Heart left ventricle (tissue), 13 donors: ENCODE measurements around the gene IMMP2L.

ENCODE experiments used
- POLR2A ChIP-seq, 2 donors: fragments of 450-650 bp; IDR thresholded peaks; one replicate each; pipeline ENCODE4 v1.6.1; 2017; ENCODE audit warnings: antibody characterized with exemption in 2 of 2, mild to moderate bottlenecking in 2 of 2, moderate library complexity in 2 of 2
- TF ChIP-seq, protein P1 (sequence below), 12 donors: fragments of 200-600 bp; sonication (generic) in 4 of 12; IDR thresholded peaks; one replicate each; pipeline versions ENCODE4 v1.5.0 to v1.8.0; 2018 to 2022; ENCODE audit warnings: antibody characterized with exemption in 12 of 12, mild to moderate bottlenecking in 5 of 12
- donor health status: ischemic (EF 13 %, LVEDD 7.1; RV severe dilation, severe dysfunction).
- donor health status: DM: no; HTN: yes; CAD: no.
- donor health status: DM: no; HTN: no; CAD: no.
- donor health status: ischemic (EF 25% LVEDD 6.9; RV normal size, moderate dysfunction).
- donor health status: ischemic (EF 25% LVEDD 5.7; RV mildly dilated, moderate dysfunction).
- donor health status: ischemic (EF 35%, LVEDD 5.7; RV mildly dilated, moderate dysfunction).
- donor health status: nonischemic (EF 11% LVEDD 7.7; RV severe dilation, severe dysfunction).
- donor health status: DM: yes; HTN: yes; CAD: no.
- donor health status: PGD.
- donor health status: ischemic (EF 29% LVEDD 5.4; RV normal size, mild dysfunction).
- donor health status: nonischemic (EF 23%, LVEDD 6.1; RV moderate dilation, normal function).

DNA sequence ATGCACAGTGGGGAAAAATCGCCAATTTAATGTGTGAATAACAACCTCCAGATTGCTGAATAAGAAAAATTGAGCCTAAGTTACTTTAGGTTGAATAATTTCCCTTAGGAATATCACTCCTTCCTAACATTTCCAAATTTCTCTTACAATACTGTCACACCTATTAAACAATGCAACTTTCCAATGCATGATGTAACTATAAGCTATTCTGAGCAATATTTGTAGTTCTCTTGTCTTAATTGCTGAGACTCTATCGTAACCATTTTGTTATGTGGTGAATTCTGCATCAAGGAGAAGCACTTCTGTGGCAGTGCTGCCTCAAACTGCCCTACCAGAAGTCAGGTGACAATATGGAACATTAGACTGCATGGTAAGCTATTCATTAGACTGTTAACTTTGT, 858.1 kb downstream of the IMMP2L start:
- TF ChIP-seq, protein P1, sequence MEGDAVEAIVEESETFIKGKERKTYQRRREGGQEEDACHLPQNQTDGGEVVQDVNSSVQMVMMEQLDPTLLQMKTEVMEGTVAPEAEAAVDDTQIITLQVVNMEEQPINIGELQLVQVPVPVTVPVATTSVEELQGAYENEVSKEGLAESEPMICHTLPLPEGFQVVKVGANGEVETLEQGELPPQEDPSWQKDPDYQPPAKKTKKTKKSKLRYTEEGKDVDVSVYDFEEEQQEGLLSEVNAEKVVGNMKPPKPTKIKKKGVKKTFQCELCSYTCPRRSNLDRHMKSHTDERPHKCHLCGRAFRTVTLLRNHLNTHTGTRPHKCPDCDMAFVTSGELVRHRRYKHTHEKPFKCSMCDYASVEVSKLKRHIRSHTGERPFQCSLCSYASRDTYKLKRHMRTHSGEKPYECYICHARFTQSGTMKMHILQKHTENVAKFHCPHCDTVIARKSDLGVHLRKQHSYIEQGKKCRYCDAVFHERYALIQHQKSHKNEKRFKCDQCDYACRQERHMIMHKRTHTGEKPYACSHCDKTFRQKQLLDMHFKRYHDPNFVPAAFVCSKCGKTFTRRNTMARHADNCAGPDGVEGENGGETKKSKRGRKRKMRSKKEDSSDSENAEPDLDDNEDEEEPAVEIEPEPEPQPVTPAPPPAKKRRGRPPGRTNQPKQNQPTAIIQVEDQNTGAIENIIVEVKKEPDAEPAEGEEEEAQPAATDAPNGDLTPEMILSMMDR (IDR thresholded peaks at IDR 0.05) = no peak
- no peak for TF ChIP-seq POLR2A (IDR thresholded peaks at IDR 0.05)
